ENCODE results near the gene ETS2.

The ETS2 gene

DNA sequence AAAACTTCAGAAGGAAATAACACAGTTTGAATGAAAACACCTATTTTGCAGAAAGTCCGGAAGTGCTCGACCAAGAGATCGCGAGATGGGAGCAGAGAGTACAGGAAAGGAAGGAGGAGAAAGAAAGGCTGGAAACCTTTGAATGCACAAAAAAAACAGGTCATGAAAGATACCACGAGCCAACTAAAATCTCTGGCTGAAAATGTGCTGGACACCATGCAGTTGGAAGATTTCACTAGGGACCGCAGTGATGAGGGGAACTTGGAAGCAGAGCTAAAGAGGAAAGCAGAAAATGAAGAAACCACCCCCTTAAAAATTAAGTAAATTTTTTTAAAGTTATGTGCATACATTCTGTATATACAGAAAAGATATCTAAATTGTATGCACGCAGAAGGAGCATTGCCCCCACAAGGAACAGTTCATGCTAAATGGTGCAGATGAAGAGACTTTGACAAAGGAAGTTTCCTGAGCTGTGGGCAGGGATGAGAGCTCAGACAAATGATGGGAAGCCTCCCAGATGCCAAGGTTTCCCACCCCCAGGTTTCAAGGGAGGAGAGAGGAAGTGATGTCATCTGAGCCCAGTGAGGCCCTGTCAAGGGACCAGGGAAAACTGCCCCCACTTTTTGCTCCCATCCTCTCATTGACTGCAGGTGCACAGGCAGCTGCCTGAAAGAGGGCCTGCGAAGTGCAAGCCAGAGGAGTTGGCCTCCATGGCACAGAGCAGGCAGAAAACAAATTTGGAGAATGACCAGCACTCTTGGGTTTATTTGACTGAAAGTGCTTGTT, 52.5 kb downstream of the ETS2 start:
- no peak overlapping the region for H3K27ac ChIP-seq (ENCODE audit: low read depth, low read length)
- 92% methylated on average over 8 of the region's 8 CpGs for WGBS

DNA sequence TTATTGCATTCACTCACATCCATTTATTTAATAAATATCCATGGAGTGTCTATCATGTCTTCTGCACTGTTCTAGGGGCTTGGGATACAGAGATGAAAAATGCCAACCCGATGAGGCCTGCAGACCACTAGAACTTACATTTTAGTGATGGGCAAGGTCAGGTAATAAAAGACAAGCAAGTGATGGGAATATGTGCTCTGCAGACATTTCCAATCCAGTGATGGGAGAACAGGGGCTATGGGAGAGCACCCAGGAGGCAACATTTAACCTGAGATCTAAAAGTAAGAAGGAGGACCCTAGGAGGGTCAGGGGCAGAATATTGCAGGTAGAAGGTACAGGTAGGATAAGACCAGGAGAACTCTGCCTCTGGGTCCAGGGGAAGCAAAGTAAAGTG, 53.1 kb downstream of the ETS2 start:
- Histone ChIP-seq H3K4me1 (ENCODE audit: insufficient read depth, low read length) (no peaks in the 10 kb centered on the region), H3K27ac (ENCODE audit: low read depth, low read length) (no peak overlapping the region), H3K9ac (ENCODE audit: low read depth, low read length) (no peak overlapping the region), H3K4me3 (ENCODE audit: low read length) (no peak overlapping the region), H3K27me3 (ENCODE audit: insufficient read depth, low read length) (no peaks in the 10 kb centered on the region), H3K9me3 (ENCODE audit: insufficient read depth, low read depth, low read length) (no peaks in the 10 kb centered on the region), H3K36me3 (ENCODE audit: insufficient read depth, low read length) (no peaks in the 10 kb centered on the region)
- 97% methylated on average over 1 of the region's 1 CpG for WGBS

More for the DNA sequence above, 52.5 kb downstream of the ETS2 start:
- H3K4me1 ChIP-seq (ENCODE audit: insufficient read depth, low read length) = no peaks in the 10 kb centered on the region
- no peaks in the 10 kb centered on the region for H3K9me3 ChIP-seq (ENCODE audit: insufficient read depth, low read depth, low read length)
- H3K4me3 ChIP-seq (ENCODE audit: low read length) = no peak overlapping the region
- H3K27me3 ChIP-seq (ENCODE audit: insufficient read depth, low read length) = no peaks in the 10 kb centered on the region
- H3K36me3 ChIP-seq (ENCODE audit: insufficient read depth, low read length) = no peaks in the 10 kb centered on the region
- H3K9ac ChIP-seq (ENCODE audit: low read depth, low read length) = no peak overlapping the region

DNA sequence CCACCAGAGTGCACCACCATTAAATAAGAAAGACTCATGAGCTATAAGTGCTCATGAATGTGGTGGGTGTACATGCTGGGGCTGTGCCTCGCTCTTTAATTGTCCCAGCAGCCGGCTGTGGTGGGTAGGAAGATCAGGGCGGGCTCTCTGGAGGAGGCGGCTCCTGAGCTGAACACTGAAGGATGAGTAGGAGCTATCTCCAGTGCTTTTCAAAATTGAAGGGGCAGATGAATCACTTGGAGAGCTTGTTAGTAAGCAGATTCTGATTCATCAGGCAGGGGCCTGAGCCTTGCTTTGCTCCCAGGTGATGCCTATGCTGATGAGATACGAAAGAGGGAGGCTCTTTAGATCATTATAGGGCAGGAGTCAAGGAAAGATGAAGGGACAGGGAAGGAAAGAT, 54.1 kb downstream of the ETS2 start:
- Histone ChIP-seq H3K36me3 (ENCODE audit: insufficient read depth, low read length) (no peaks in the 10 kb centered on the region), H3K4me3 (ENCODE audit: low read length) (no peak overlapping the region), H3K9me3 (ENCODE audit: insufficient read depth, low read depth, low read length) (no peaks in the 10 kb centered on the region), H3K27ac (ENCODE audit: low read depth, low read length) (no peak overlapping the region), H3K27me3 (ENCODE audit: insufficient read depth, low read length) (no peaks in the 10 kb centered on the region), H3K4me1 (ENCODE audit: insufficient read depth, low read length) (no peaks in the 10 kb centered on the region), H3K9ac (ENCODE audit: low read depth, low read length) (no peak overlapping the region)
- 88% methylated on average over 5 of the region's 5 CpGs for WGBS

DNA sequence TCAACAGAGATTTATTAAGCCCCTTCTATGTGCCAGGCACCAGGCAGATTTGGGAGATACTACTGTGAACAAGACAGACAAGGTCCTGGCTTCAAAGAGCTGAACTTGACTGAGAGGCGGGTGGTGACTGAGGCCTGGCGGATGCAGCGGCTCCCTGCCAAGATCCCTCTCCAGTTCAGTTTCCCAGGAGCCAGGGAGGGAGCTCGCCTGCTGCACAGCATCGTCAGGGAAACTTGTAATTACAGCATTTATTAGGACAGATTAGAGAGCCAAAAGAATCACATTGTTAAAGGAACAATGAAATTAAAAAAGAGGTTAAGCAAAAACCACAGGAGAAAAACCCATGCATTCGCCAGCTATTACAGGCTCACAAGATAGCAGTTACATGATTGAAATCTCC, 55.3 kb downstream of the ETS2 start:
- 90% methylated on average over 6 of the region's 6 CpGs for WGBS
- no peak overlapping the region for H3K27ac ChIP-seq (ENCODE audit: low read depth, low read length)
- H3K4me1 ChIP-seq (ENCODE audit: insufficient read depth, low read length) = peaks cover 6% of the 10 kb centered on the region
- H3K9me3 ChIP-seq (ENCODE audit: insufficient read depth, low read depth, low read length) = no peaks in the 10 kb centered on the region
- H3K4me3 ChIP-seq (ENCODE audit: low read length) = no peak overlapping the region
- no peak overlapping the region for H3K9ac ChIP-seq (ENCODE audit: low read depth, low read length)
- no peaks in the 10 kb centered on the region for H3K27me3 ChIP-seq (ENCODE audit: insufficient read depth, low read length)
- H3K36me3 ChIP-seq (ENCODE audit: insufficient read depth, low read length) = no peaks in the 10 kb centered on the region

DNA sequence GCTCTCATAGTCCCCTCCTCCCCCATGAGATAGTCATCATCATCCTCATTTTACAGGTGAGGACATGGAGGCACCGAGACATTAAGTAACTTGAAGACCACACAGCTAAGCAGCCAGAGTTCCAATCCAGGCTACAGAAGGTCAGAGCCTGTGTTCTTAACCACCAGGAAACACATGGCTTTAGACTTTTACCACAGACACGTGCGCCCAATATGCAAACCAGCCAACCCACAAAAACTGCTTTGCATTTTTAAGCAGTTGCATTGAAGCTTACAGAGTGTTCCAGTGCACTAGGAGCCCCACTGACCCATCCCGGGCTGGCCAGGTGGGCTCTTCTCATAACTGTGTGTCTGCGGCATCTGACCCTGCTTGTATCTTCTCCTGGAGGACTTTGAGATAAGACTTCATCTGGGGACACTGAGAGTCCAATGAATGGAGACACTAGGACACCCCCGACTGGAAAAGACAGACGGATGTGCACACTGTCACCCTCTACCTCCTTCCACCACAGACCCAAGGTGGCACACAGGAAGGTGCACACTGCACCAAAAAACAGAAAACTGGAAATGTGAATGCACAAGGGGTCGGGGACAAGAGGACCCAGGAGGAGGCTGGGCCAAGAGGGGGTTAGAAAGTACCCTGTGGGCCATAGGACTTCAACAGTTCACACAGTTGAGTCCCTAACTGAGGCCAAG, 56.4 kb downstream of the ETS2 start:
- Histone ChIP-seq H3K27ac (ENCODE audit: low read depth, low read length) (no peak overlapping the region), H3K4me1 (ENCODE audit: insufficient read depth, low read length) (peaks cover 6% of the 10 kb centered on the region), H3K27me3 (ENCODE audit: insufficient read depth, low read length) (no peaks in the 10 kb centered on the region), H3K9me3 (ENCODE audit: insufficient read depth, low read depth, low read length) (no peaks in the 10 kb centered on the region), H3K4me3 (ENCODE audit: low read length) (no peak overlapping the region), H3K36me3 (ENCODE audit: insufficient read depth, low read length) (no peaks in the 10 kb centered on the region), H3K9ac (ENCODE audit: low read depth, low read length) (no peak overlapping the region)
- 86% methylated on average over 8 of the region's 8 CpGs for WGBS

DNA sequence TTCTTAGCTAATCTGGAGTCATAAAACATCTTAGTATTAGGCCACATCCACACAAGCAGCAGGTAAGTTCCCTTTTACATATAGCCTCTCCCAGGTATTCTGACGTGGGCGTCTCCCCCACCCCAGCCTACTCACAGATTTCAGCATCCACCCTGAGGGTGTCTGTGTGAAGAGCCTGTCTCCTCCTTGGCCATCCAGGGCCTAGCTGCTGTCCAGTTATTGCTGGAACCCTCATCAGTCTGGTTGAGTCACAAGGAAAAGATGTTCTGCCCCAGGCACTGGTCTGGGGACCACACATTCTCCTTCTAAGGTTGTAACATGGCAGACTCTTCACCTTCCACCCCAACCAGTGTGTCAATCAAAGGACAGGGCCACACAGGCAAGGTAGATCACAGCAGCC, 57.6 kb downstream of the ETS2 start:
- H3K27ac ChIP-seq (ENCODE audit: low read depth, low read length) = no peak overlapping the region
- no peak overlapping the region for H3K9ac ChIP-seq (ENCODE audit: low read depth, low read length)
- H3K4me1 ChIP-seq (ENCODE audit: insufficient read depth, low read length) = peaks cover 6% of the 10 kb centered on the region
- 96% methylated on average over 2 of the region's 2 CpGs for WGBS
- H3K27me3 ChIP-seq (ENCODE audit: insufficient read depth, low read length) = no peaks in the 10 kb centered on the region
- no peak overlapping the region for H3K4me3 ChIP-seq (ENCODE audit: low read length)
- no peaks in the 10 kb centered on the region for H3K36me3 ChIP-seq (ENCODE audit: insufficient read depth, low read length)
- H3K9me3 ChIP-seq (ENCODE audit: insufficient read depth, low read depth, low read length) = no peaks in the 10 kb centered on the region

DNA sequence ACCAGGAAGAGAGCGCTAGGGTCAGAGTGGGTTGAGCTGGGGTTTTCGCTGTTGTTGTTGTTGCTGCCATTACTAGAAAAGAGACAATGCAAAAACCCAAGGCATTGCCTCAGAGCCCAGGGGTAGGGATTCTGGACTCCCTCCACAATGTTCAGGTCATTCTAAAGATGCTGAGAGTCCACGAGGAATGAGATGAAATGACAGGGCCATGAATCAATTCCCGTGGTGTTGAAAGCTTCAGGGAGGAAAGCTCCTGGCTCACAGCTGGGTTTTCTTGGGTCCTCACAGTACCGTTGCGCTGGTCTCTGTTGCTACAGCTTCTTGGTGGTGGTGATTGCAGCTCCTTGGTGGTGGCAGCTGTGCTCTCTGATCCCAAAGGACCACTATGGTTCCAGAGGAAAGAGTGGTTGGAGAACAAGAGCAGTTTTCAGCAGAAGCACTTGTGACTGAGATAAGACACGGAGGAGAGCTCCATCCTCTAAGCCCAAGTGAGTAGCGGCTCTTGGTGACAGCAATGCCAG, 58.2 kb downstream of the ETS2 start:
- Histone ChIP-seq H3K27ac (ENCODE audit: low read depth, low read length) (no peak overlapping the region), H3K9ac (ENCODE audit: low read depth, low read length) (no peak overlapping the region), H3K9me3 (ENCODE audit: insufficient read depth, low read depth, low read length) (no peaks in the 10 kb centered on the region), H3K4me3 (ENCODE audit: low read length) (no peak overlapping the region), H3K4me1 (ENCODE audit: insufficient read depth, low read length) (peaks cover 6% of the 10 kb centered on the region), H3K27me3 (ENCODE audit: insufficient read depth, low read length) (no peaks in the 10 kb centered on the region), H3K36me3 (ENCODE audit: insufficient read depth, low read length) (no peaks in the 10 kb centered on the region)
- 88% methylated on average over 8 of the region's 8 CpGs for WGBS

DNA sequence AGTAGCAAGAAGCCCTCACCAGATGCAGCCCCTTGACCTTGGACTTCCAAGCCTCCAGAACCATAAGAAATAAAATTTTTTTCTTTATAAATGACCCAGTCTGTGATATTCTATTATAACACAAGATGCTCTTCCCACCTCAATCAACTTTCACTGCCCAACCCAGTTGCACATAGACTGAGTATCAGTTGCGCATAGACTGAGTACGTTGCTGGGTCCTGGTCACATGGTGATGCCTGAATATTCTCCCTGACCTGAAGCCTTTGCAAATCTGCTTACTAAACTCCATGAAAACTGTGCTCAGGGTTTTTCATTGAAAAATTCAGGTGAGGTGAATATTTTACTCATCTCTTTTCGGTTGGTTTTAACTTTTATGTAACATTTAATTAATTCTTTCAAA, 59.2 kb downstream of the ETS2 start:
- H3K4me1 ChIP-seq (ENCODE audit: insufficient read depth, low read length) = peaks cover 6% of the 10 kb centered on the region
- H3K36me3 ChIP-seq (ENCODE audit: insufficient read depth, low read length) = no peaks in the 10 kb centered on the region
- no peaks in the 10 kb centered on the region for H3K27me3 ChIP-seq (ENCODE audit: insufficient read depth, low read length)
- 61% methylated on average over 2 of the region's 3 CpGs for WGBS
- H3K9ac ChIP-seq (ENCODE audit: low read depth, low read length) = no peak overlapping the region
- no peak overlapping the region for H3K4me3 ChIP-seq (ENCODE audit: low read length)
- H3K27ac ChIP-seq (ENCODE audit: low read depth, low read length) = no peak overlapping the region
- H3K9me3 ChIP-seq (ENCODE audit: insufficient read depth, low read depth, low read length) = no peaks in the 10 kb centered on the region

DNA sequence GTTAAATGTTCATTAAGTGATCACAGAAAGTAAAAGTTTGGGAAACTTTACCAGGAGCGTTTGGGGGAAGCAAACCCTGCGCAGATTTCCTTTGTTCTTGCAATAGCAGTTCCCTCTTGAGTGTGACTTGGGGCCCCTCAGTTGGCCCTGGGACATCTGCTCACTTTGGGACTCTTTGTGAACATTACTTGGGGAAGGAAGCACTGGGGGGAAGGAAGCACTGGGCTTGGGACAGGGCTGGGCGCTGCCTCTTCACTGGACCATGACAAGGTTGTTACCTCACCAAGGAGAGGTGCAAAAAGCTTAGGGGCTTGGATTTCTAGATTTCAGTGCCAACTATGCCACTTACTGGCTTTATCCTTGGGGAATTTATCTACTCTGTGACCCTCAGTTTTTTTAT, 63.5 kb downstream of the ETS2 start:
- H3K9me3 ChIP-seq (ENCODE audit: insufficient read depth, low read depth, low read length) = no peaks in the 10 kb centered on the region
- no peak overlapping the region for H3K4me3 ChIP-seq (ENCODE audit: low read length)
- no peaks in the 10 kb centered on the region for H3K36me3 ChIP-seq (ENCODE audit: insufficient read depth, low read length)
- H3K27ac ChIP-seq (ENCODE audit: low read depth, low read length) = no peak overlapping the region
- H3K27me3 ChIP-seq (ENCODE audit: insufficient read depth, low read length) = no peaks in the 10 kb centered on the region
- H3K9ac ChIP-seq (ENCODE audit: low read depth, low read length) = no peak overlapping the region
- WGBS = 95% methylated on average over 3 of the region's 3 CpGs
- H3K4me1 ChIP-seq (ENCODE audit: insufficient read depth, low read length) = peaks cover 6% of the 10 kb centered on the region

DNA sequence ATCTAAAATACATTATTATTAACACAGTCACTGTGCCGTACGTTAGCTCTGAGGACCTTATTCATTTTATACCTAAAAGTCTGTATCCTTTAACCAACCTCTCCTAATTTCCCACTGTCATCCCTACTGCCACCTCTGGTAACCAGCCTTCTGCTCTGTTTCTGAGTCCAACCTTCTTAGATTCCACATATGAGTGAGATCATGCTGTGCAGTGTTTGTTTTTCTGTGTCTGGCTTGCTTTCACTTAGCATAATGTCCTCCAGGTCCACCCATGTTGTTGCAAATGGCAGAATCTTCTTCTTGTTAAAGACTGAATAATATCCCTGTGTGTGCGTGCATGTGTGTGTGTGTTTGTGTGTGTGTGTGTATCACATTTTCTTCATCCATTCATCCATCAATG, 64.2 kb downstream of the ETS2 start:
- H3K27ac ChIP-seq (ENCODE audit: low read depth, low read length) = no peak overlapping the region
- no peaks in the 10 kb centered on the region for H3K36me3 ChIP-seq (ENCODE audit: insufficient read depth, low read length)
- no peak overlapping the region for H3K9ac ChIP-seq (ENCODE audit: low read depth, low read length)
- no peak overlapping the region for H3K4me3 ChIP-seq (ENCODE audit: low read length)
- no peaks in the 10 kb centered on the region for H3K27me3 ChIP-seq (ENCODE audit: insufficient read depth, low read length)
- no peaks in the 10 kb centered on the region for H3K9me3 ChIP-seq (ENCODE audit: insufficient read depth, low read depth, low read length)
- 69% methylated on average over 2 of the region's 3 CpGs for WGBS
- H3K4me1 ChIP-seq (ENCODE audit: insufficient read depth, low read length) = peaks cover 6% of the 10 kb centered on the region

All from HUES64 (cell line).